ENCODE measurements around the gene PLPPR4.

Gene PLPPR4

GRCh38 chr1:99230695-99231094, 33.6 kb upstream of the PLPPR4 start:
- H3K4me3 ChIP-seq (ENCODE audit: low read length in 2 of 2) = no peak overlapping the region
- no peak overlapping the region for H4K91ac ChIP-seq (ENCODE audit: low read depth, low read length, poor library complexity)
- H2BK15ac ChIP-seq (ENCODE audit: low read length) = no peak overlapping the region
- no peaks in the 10 kb centered on the region for H3K9me3 ChIP-seq (replicated peaks in 1 of 2; ENCODE audit: control insufficient read depth in 2 of 2, insufficient read depth in 1 of 2, low read depth in 1 of 2, low read length in 2 of 2)
- H2AFZ ChIP-seq (ENCODE audit: low read length) = no peak overlapping the region
- no peak overlapping the region for H2AK5ac ChIP-seq (ENCODE audit: low read depth, low read length)
- no peak overlapping the region for H3K23ac ChIP-seq (ENCODE audit: low read depth, low read length, poor library complexity)
- H2BK12ac ChIP-seq (ENCODE audit: low read length) = no peak overlapping the region
- no peak overlapping the region for H3K4me2 ChIP-seq (ENCODE audit: insufficient read depth, low read length, poor library complexity, severe bottlenecking)
- no peak overlapping the region for H3K14ac ChIP-seq (ENCODE audit: low read length)
- H4K8ac ChIP-seq (ENCODE audit: low read depth, low read length) = no peak overlapping the region
- H3K27ac ChIP-seq (replicated peaks; ENCODE audit: low read length) = no peak overlapping the region
- H2BK5ac ChIP-seq (ENCODE audit: low read length) = no peak overlapping the region
- no peaks in the 10 kb centered on the region for H3K79me1 ChIP-seq (ENCODE audit: low read depth, low read length)
- no peaks in the 10 kb centered on the region for H3K36me3 ChIP-seq (replicated peaks in 1 of 2; ENCODE audit: control insufficient read depth in 2 of 2, insufficient read depth in 2 of 2, low read length in 2 of 2)
- no peak overlapping the region for H3K4ac ChIP-seq (ENCODE audit: low read length)
- no peak overlapping the region for H3K9ac ChIP-seq (ENCODE audit: low read depth, low read length, poor library complexity)
- no peak for DNase-seq (ENCODE audit: low spot score)
- no peak overlapping the region for H2BK120ac ChIP-seq (ENCODE audit: low read depth, low read length)
- H3K27me3 ChIP-seq (ENCODE audit: control insufficient read depth in 3 of 3, insufficient read depth in 3 of 3, low read depth in 1 of 3, low read length in 3 of 3) = peaks cover 0 to 4% (median 0%) of the 10 kb centered on the region in 3 experiments
- no peak overlapping the region for H3K18ac ChIP-seq (ENCODE audit: low read length)
- no peaks in the 10 kb centered on the region for H3K4me1 ChIP-seq (ENCODE audit: control insufficient read depth in 2 of 2, insufficient read depth in 1 of 2, low read depth in 1 of 2, low read length in 2 of 2)

- H3K27me3 ChIP-seq (ENCODE audit: control insufficient read depth in 3 of 3, insufficient read depth in 3 of 3, low read depth in 1 of 3, low read length in 3 of 3) = peaks cover 0 to 2% (median 0%) of the 10 kb centered on the region in 3 experiments
- no peak overlapping the region for H3K23ac ChIP-seq (ENCODE audit: low read depth, low read length, poor library complexity)
- H3K4me2 ChIP-seq (ENCODE audit: insufficient read depth, low read length, poor library complexity, severe bottlenecking) = no peak overlapping the region
- H3K4me3 ChIP-seq (ENCODE audit: low read length in 2 of 2) = no peak overlapping the region
- no peaks in the 10 kb centered on the region for H3K4me1 ChIP-seq (ENCODE audit: control insufficient read depth in 2 of 2, insufficient read depth in 1 of 2, low read depth in 1 of 2, low read length in 2 of 2)
- no peak overlapping the region for H2BK12ac ChIP-seq (ENCODE audit: low read length)
- no peaks in the 10 kb centered on the region for H3K79me1 ChIP-seq (ENCODE audit: low read depth, low read length)
- no CpG with 5 or more reads among the region's 2 CpGs for WGBS, 2 donors (ENCODE audit: extremely low coverage in 2 of 2, insufficient read length in 2 of 2, insufficient replicate concordance in 1 of 2)
- H2BK120ac ChIP-seq (ENCODE audit: low read depth, low read length) = no peak overlapping the region
- no peak overlapping the region for H2BK15ac ChIP-seq (ENCODE audit: low read length)
- H4K8ac ChIP-seq (ENCODE audit: low read depth, low read length) = no peak overlapping the region
- no peak for DNase-seq (ENCODE audit: low spot score)
- H2BK5ac ChIP-seq (ENCODE audit: low read length) = no peak overlapping the region
- no peak overlapping the region for H3K14ac ChIP-seq (ENCODE audit: low read length)
- H3K36me3 ChIP-seq (replicated peaks in 1 of 2; ENCODE audit: control insufficient read depth in 2 of 2, insufficient read depth in 2 of 2, low read length in 2 of 2) = no peaks in the 10 kb centered on the region
- no peak overlapping the region for H3K4ac ChIP-seq (ENCODE audit: low read length)
- no peak overlapping the region for H2AFZ ChIP-seq (ENCODE audit: low read length)
- H2AK5ac ChIP-seq (ENCODE audit: low read depth, low read length) = no peak overlapping the region
- no peak overlapping the region for H3K9ac ChIP-seq (ENCODE audit: low read depth, low read length, poor library complexity)
- H3K9me3 ChIP-seq (replicated peaks in 1 of 2; ENCODE audit: control insufficient read depth in 2 of 2, insufficient read depth in 1 of 2, low read depth in 1 of 2, low read length in 2 of 2) = no peaks in the 10 kb centered on the region
- H4K91ac ChIP-seq (ENCODE audit: low read depth, low read length, poor library complexity) = no peak overlapping the region
- no peak overlapping the region for H3K27ac ChIP-seq (replicated peaks; ENCODE audit: low read length)
- H3K18ac ChIP-seq (ENCODE audit: low read length) = no peak overlapping the region
Measured at GRCh38 chr1:99232172-99232571, 32.1 kb upstream of the PLPPR4 start.

GRCh38 chr1:99233446-99233845, 30.8 kb upstream of the PLPPR4 start:
- Histone ChIP-seq H2AK5ac (ENCODE audit: low read depth, low read length) (no peak overlapping the region), H2BK120ac (ENCODE audit: low read depth, low read length) (no peak overlapping the region), H3K4me2 (ENCODE audit: insufficient read depth, low read length, poor library complexity, severe bottlenecking) (no peak overlapping the region), H2AFZ (ENCODE audit: low read length) (no peak overlapping the region), H3K27me3 (ENCODE audit: control insufficient read depth in 3 of 3, insufficient read depth in 3 of 3, low read depth in 1 of 3, low read length in 3 of 3) (no peaks in the 10 kb centered on the region), H3K18ac (ENCODE audit: low read length) (no peak overlapping the region), H4K8ac (ENCODE audit: low read depth, low read length) (no peak overlapping the region), H3K27ac (replicated peaks; ENCODE audit: low read length) (no peak overlapping the region), H3K14ac (ENCODE audit: low read length) (no peak overlapping the region), H2BK12ac (ENCODE audit: low read length) (no peak overlapping the region), H3K23ac (ENCODE audit: low read depth, low read length, poor library complexity) (no peak overlapping the region), H3K4me3 (ENCODE audit: low read length in 2 of 2) (no peak overlapping the region), H3K4ac (ENCODE audit: low read length) (no peak overlapping the region), H3K9ac (ENCODE audit: low read depth, low read length, poor library complexity) (no peak overlapping the region), H2BK5ac (ENCODE audit: low read length) (no peak overlapping the region), H3K79me1 (ENCODE audit: low read depth, low read length) (no peaks in the 10 kb centered on the region), H3K36me3 (replicated peaks in 1 of 2; ENCODE audit: control insufficient read depth in 2 of 2, insufficient read depth in 2 of 2, low read length in 2 of 2) (no peaks in the 10 kb centered on the region), H2BK15ac (ENCODE audit: low read length) (no peak overlapping the region), H3K9me3 (replicated peaks in 1 of 2; ENCODE audit: control insufficient read depth in 2 of 2, insufficient read depth in 1 of 2, low read depth in 1 of 2, low read length in 2 of 2) (no peaks in the 10 kb centered on the region), H3K4me1 (ENCODE audit: control insufficient read depth in 2 of 2, insufficient read depth in 1 of 2, low read depth in 1 of 2, low read length in 2 of 2) (no peaks in the 10 kb centered on the region), H4K91ac (ENCODE audit: low read depth, low read length, poor library complexity) (no peak overlapping the region)
- no peak for DNase-seq (ENCODE audit: low spot score)
- no CpG with 5 or more reads among the region's 1 CpG for WGBS, 2 donors (ENCODE audit: extremely low coverage in 2 of 2, insufficient read length in 2 of 2, insufficient replicate concordance in 1 of 2)

GRCh38 chr1:99236756-99237155, 27.5 kb upstream of the PLPPR4 start:
- H3K4me2 ChIP-seq (ENCODE audit: insufficient read depth, low read length, poor library complexity, severe bottlenecking) = no peak overlapping the region
- no peak overlapping the region for H3K4ac ChIP-seq (ENCODE audit: low read length)
- no peak overlapping the region for H3K9ac ChIP-seq (ENCODE audit: low read depth, low read length, poor library complexity)
- H3K23ac ChIP-seq (ENCODE audit: low read depth, low read length, poor library complexity) = no peak overlapping the region
- no peak overlapping the region for H3K14ac ChIP-seq (ENCODE audit: low read length)
- no peak overlapping the region for H2AK5ac ChIP-seq (ENCODE audit: low read depth, low read length)
- H3K79me1 ChIP-seq (ENCODE audit: low read depth, low read length) = no peaks in the 10 kb centered on the region
- no peak overlapping the region for H2BK5ac ChIP-seq (ENCODE audit: low read length)
- no peaks in the 10 kb centered on the region for H3K4me1 ChIP-seq (ENCODE audit: control insufficient read depth in 2 of 2, insufficient read depth in 1 of 2, low read depth in 1 of 2, low read length in 2 of 2)
- no peak overlapping the region for H2BK120ac ChIP-seq (ENCODE audit: low read depth, low read length)
- no peak for DNase-seq (ENCODE audit: low spot score)
- no peak overlapping the region for H2BK12ac ChIP-seq (ENCODE audit: low read length)
- H3K27ac ChIP-seq (replicated peaks; ENCODE audit: low read length) = no peak overlapping the region
- no peak overlapping the region for H3K18ac ChIP-seq (ENCODE audit: low read length)
- no peaks in the 10 kb centered on the region for H3K27me3 ChIP-seq (ENCODE audit: control insufficient read depth in 3 of 3, insufficient read depth in 3 of 3, low read depth in 1 of 3, low read length in 3 of 3)
- H2BK15ac ChIP-seq (ENCODE audit: low read length) = no peak overlapping the region
- H3K9me3 ChIP-seq (replicated peaks in 1 of 2; ENCODE audit: control insufficient read depth in 2 of 2, insufficient read depth in 1 of 2, low read depth in 1 of 2, low read length in 2 of 2) = no peaks in the 10 kb centered on the region
- no peaks in the 10 kb centered on the region for H3K36me3 ChIP-seq (replicated peaks in 1 of 2; ENCODE audit: control insufficient read depth in 2 of 2, insufficient read depth in 2 of 2, low read length in 2 of 2)
- H3K4me3 ChIP-seq (ENCODE audit: low read length in 2 of 2) = no peak overlapping the region
- no peak overlapping the region for H2AFZ ChIP-seq (ENCODE audit: low read length)
- no peak overlapping the region for H4K91ac ChIP-seq (ENCODE audit: low read depth, low read length, poor library complexity)
- H4K8ac ChIP-seq (ENCODE audit: low read depth, low read length) = no peak overlapping the region

Data from neuronal stem cell (in vitro differentiated cells).